DND-41 (cell line): ENCODE measurements around the gene ZNF609.

Source experiments
- EZH2 ChIP-seq: IDR thresholded peaks from 3 replicates; pipeline ENCODE4 v1.6.1; 2012; ENCODE audit warnings: borderline replicate concordance, low read depth, mild to moderate bottlenecking, moderate library complexity, low read length, inconsistent platforms; ENCODE audit not compliant: severe bottlenecking
- TF ChIP-seq, protein P1 (sequence below): IDR thresholded peaks from 2 replicates; pipeline ENCODE4 v1.5.1; 2012; ENCODE audit warnings: borderline replicate concordance, low read length, moderate library complexity, mild to moderate bottlenecking; ENCODE audit not compliant: poor library complexity, severe bottlenecking; ENCODE audit errors: extremely low read depth

DNA sequence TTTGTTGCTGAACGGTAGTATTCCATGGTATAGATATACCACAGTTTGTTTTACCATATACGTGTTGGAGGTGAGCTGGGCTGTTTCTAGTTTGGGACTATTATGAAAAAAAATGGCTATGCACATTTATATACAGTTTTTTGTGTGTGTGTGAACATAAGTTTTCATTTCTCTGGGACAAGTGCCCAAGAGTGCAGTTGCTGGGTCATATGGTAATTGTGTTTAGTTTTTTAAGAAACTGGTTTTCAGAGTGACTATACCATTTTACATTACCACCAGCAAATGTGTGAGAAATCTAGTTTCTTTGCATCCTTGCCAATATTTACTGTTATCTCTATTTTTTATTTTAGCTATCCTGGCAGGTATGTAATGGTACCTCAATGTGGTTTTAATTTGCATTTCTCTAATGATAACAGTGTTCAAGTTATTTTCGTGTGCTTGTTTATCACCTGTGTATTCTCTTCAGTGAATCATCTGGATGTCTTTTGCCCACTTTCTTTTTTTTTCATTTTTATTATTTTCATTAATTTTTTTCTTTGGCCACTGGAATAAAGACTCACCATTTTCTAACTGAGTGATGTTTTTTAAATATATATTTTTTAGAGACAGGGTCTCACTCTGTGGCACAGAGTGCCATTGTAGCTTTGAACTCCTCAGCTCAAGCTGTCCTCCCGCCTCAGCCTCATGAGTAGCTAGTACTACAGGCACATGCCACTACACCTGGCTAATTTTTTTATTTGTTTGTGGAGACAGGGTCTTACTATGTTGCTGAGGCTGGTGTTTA, 75.3 kb downstream of the ZNF609 start:
- TF ChIP-seq, protein P1, sequence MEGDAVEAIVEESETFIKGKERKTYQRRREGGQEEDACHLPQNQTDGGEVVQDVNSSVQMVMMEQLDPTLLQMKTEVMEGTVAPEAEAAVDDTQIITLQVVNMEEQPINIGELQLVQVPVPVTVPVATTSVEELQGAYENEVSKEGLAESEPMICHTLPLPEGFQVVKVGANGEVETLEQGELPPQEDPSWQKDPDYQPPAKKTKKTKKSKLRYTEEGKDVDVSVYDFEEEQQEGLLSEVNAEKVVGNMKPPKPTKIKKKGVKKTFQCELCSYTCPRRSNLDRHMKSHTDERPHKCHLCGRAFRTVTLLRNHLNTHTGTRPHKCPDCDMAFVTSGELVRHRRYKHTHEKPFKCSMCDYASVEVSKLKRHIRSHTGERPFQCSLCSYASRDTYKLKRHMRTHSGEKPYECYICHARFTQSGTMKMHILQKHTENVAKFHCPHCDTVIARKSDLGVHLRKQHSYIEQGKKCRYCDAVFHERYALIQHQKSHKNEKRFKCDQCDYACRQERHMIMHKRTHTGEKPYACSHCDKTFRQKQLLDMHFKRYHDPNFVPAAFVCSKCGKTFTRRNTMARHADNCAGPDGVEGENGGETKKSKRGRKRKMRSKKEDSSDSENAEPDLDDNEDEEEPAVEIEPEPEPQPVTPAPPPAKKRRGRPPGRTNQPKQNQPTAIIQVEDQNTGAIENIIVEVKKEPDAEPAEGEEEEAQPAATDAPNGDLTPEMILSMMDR, result no peak
- no peak for TF ChIP-seq EZH2
